A673 (cell line): ENCODE results near the gene CFAP46. TPM values are rescaled to one million over a fixed set of nuclear protein-coding genes. Genes with fewer than 3 reads are reported as not detected.

ENCODE experiments used
- BruUV-seq: library from RNA; stranded (reverse); fragments of 400-500 nt; replicated peaks from 2 replicates; lab custom pipeline; 2021; lab: Mats Ljungman, UMichigan
- CTCF ChIA-PET: fragments of 300-600 bp; sonication (Branson Sonifier 250); formaldehyde crosslinking; loops from one replicate; lab custom pipeline; 2022; ENCODE audit warnings: antibody characterized with exemption; lab: Charles Lee
- POLR2A ChIA-PET: fragments of 300-600 bp; sonication (Branson Sonifier 250); formaldehyde crosslinking; loops from one replicate; lab custom pipeline; 2022; ENCODE audit warnings: antibody characterized with exemption; ENCODE audit not compliant: low non-redundant PET; lab: Charles Lee
- DNase-seq: peaks from one replicate; pipeline ENCODE4 v3.0.0-alpha.2; 2015; ENCODE audit warnings: low spot score
- H3K27ac ChIP-seq: fragments of 200-600 bp; sonication (generic); 2 replicates; pipeline ENCODE4 v1.5.1; 2016; ENCODE audit warnings: mixed run types, low read depth, mild to moderate bottlenecking, mixed read lengths, antibody characterized with exemption, low read length; ENCODE audit not compliant: poor library complexity, severe bottlenecking
- H3K27me3 ChIP-seq: fragments of 200-600 bp; sonication (generic); replicated peaks from 2 replicates; pipeline ENCODE4 v1.6.1; 2017; ENCODE audit warnings: mixed run types, low read depth, mild to moderate bottlenecking, mixed read lengths, antibody characterized with exemption, low read length; ENCODE audit not compliant: insufficient read depth, poor library complexity
- H3K36me3 ChIP-seq: fragments of 200-600 bp; sonication (generic); 2 replicates; pipeline ENCODE4 v1.6.1; 2016; ENCODE audit warnings: mixed run types, mild to moderate bottlenecking, mixed read lengths, antibody characterized with exemption, low read length; ENCODE audit not compliant: insufficient read depth, poor library complexity, severe bottlenecking
- H3K4me1 ChIP-seq: fragments of 200-600 bp; sonication (generic); 2 replicates; pipeline ENCODE4 v1.6.1; 2017; ENCODE audit warnings: mixed run types, mild to moderate bottlenecking, mixed read lengths, antibody characterized with exemption, low read length; ENCODE audit not compliant: insufficient read depth, poor library complexity, severe bottlenecking
- H3K4me3 ChIP-seq: fragments of 200-600 bp; sonication (generic); 2 replicates; pipeline ENCODE4 v1.5.1; 2016; ENCODE audit warnings: low read depth, mixed run types, mild to moderate bottlenecking, mixed read lengths, low read length; ENCODE audit not compliant: poor library complexity, severe bottlenecking
- H3K9me3 ChIP-seq: fragments of 200-600 bp; sonication (generic); 2 replicates; pipeline ENCODE4 v1.6.1; 2016; ENCODE audit warnings: mixed run types, low read depth, mild to moderate bottlenecking, mixed read lengths, antibody characterized with exemption, low read length; ENCODE audit not compliant: poor library complexity, severe bottlenecking
- CTCF ChIP-seq: fragments of 300-800, 200-600 bp; sonication (generic); conservative IDR thresholded peaks from 2 replicates; pipeline ENCODE4 v1.5.1; 2017; ENCODE audit warnings: low read depth, mild to moderate bottlenecking, antibody characterized with exemption, low read length, moderate library complexity, mixed read lengths
- EZH2 ChIP-seq: fragments of 200-600 bp; sonication (generic); IDR thresholded peaks from 2 replicates; pipeline ENCODE4 v1.6.1; 2017; ENCODE audit warnings: borderline replicate concordance, low read depth, mild to moderate bottlenecking, mixed read lengths, antibody characterized with exemption, low read length; ENCODE audit not compliant: poor library complexity, severe bottlenecking
- intact Hi-C: fragments of 100-400 bp; cut with micrococcal nuclease; formaldehyde crosslinking; loops from one replicate; pipeline ENCODE4 v1.10.0; 2022; ENCODE audit not compliant: unreplicated experiment
- total RNA-seq: library from RNA; stranded (reverse); gene quantifications from 2 replicates; pipeline ENCODE4 v1.2.3, GENCODE V29; 2021

Gene CFAP46
- total RNA-seq, 1 experiment from 2014 or later: 1.9 TPM

GRCh38 chr10:132802694-132803320 lies 139.6 kb downstream of the CFAP46 start:
- Histone ChIP-seq H3K4me1 (no peaks in the 10 kb centered on the region), H3K27ac (no peak overlapping the region), H3K27me3 (peaks cover 25% of the 10 kb centered on the region), H3K36me3 (no peaks in the 10 kb centered on the region), H3K9me3 (no peaks in the 10 kb centered on the region), H3K4me3 (no peak overlapping the region)
- intact Hi-C loops: no loop called here
- ChIA-PET POLR2A (interaction anchor here (0.6 kb wide), 1 partner anchor 26 kb away, joined by 5 read pairs; no protein-coding TSS in a partner anchor), CTCF (no interaction called here)
- no peak for DNase-seq
- no TSS peak for BruUV-seq
- TF ChIP-seq CTCF: no peak
- TF ChIP-seq EZH2: no peak

GRCh38 chr10:132802048-132802447 lies 140.3 kb downstream of the CFAP46 start:
- Histone ChIP-seq H3K27ac (no peak overlapping the region), H3K36me3 (no peaks in the 10 kb centered on the region), H3K4me1 (no peaks in the 10 kb centered on the region), H3K4me3 (no peak overlapping the region), H3K9me3 (no peaks in the 10 kb centered on the region), H3K27me3 (peaks cover 31% of the 10 kb centered on the region)
- no TSS peak for BruUV-seq
- intact Hi-C loops: no loop called here
- DNase-seq: no peak
- TF ChIP-seq EZH2 (no peak), CTCF (no peak)
- ChIA-PET CTCF (no interaction called here), POLR2A (no interaction called here)

GRCh38 chr10:132799865-132800264 lies 142.5 kb downstream of the CFAP46 start:
- Histone ChIP-seq H3K27ac (no peak overlapping the region), H3K9me3 (no peaks in the 10 kb centered on the region), H3K36me3 (no peaks in the 10 kb centered on the region), H3K4me1 (no peaks in the 10 kb centered on the region), H3K27me3 (peaks cover 31% of the 10 kb centered on the region), H3K4me3 (no peak overlapping the region)
- DNase-seq: no peak
- TF ChIP-seq EZH2: no peak
- TF ChIP-seq CTCF: no peak
- intact Hi-C loops: loop anchor here (10.0 kb wide), 1 partner anchor 135 kb away; no protein-coding TSS in a partner anchor
- POLR2A ChIA-PET: no interaction called here
- CTCF ChIA-PET: no interaction called here
- no TSS peak for BruUV-seq
